Nucleus accumbens (tissue), 56 donors: ENCODE measurements around the gene ZMYND8.
"Not testable (repeated sequence)": the region's sequence is repeated elsewhere in the genome, so short reads cannot be mapped to it uniquely, and the experiment has no call there.

Source experiments
- DNase-seq, 56 donors: peaks; one replicate each; lab custom pipeline; 2025; lab: John Stamatoyannopoulos, UW

The ZMYND8 gene

DNA sequence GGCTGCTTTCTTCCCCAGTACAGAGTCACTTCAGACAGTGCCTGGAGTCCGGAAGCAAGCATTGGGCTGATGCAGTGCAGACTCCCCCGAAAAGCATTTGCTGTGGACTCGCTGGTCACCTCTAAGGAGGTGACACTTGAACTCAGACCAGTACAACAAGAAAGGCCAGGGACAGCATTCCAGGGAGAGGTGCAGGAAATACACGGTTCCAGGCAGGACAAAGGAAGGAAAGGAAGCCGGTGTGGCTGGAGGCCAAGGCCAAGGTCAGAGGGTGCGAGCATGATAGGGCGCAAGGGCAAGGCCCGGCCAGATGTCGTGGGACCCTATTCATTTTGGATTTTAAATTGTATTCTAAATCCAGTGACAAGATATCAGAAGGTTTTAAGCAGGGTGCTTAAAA is 160.9 kb downstream of the ZMYND8 start:
- DNase-seq = no peak

GRCh38 chr20:47191956-47192355 is 164.5 kb downstream of the ZMYND8 start:
- DNase-seq = no peak

- DNase-seq = no peak
These were observed 165.3 kb downstream of the ZMYND8 start for GRCh38 chr20:47191074-47191673.

- no peak for DNase-seq
These were observed 167.4 kb downstream of the ZMYND8 start for GRCh38 chr20:47189060-47189459.

- no peak for DNase-seq
These were observed 168.0 kb downstream of the ZMYND8 start for GRCh38 chr20:47188540-47188939.

DNA sequence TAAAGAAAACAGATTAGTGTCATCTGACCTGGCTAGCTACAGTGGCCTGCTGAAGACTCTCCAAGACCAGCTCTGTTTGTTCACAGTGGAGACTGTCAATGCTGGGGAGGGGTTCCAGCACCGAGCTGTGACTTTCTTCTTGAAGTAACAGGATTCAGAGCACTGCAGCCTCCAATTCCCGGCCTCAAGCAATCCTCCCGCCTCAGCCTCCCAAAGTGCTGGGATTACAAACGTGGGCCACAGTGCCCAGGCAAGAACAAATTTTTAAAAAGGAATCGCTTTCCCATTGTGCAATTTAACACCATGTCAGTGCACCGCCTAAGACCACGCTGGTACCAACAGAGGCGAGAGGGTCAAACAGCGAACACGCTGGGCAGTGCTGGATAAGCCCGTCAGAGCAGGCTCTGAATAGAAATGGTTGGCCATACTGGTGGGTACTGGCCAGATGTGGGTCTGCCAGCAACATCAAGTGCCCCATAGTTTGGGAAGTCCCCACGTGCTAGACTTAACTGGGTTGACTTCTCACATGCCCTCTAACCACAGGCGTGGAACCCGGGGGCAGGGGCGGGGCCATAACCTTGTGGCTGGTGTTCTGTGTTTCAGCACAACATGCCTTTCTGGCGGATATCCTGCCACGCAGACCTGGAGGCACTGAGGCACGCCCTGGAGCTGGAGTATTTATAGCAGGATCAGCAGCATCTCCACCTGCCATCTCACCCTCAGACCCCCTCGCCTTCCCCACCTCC is 168.9 kb downstream of the ZMYND8 start:
- no peak for DNase-seq

DNA sequence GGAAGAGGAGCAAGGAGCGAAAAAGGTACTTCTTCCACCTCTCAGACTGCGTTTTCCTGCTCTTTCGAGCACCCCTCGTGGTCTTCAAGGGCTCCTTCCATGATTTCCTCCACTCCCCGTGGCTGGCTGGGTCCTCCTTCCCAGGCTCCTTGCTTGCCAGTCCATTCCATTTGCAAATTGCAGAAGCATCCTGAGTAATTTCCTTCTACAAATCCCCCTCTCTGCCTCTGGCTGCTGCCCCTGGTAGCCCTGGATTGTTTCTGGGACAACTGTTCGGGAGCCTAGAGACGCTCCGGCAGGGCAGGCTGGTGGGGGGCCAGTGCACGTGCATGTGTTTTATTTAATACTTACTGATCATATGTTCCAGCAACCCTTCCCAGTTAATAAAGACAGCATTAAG is 173.1 kb downstream of the ZMYND8 start:
- no peak for DNase-seq

GRCh38 chr20:47181056-47181862 is 175.2 kb downstream of the ZMYND8 start:
- DNase-seq = peak in 2 of 56 donors; percentile 2 to 4

DNA sequence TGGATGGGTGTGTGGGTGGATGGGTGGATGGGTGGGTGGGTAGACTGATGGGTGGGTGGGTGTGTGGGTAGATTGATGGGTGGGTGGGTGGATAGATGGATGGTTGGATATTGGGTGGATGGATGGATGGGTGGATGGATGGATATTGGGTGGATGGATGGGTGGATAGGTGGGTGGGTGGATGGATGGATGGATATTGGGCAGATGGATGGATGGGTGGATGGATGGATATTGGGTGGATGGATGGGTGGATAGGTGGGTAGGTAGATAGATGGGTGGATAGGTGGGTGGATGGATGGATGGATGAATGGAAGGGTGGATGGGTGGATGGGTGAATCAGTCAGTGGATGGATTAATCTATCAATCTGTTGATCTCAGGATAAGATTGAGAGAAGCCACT is 177.2 kb downstream of the ZMYND8 start:
- no peak for DNase-seq

DNA sequence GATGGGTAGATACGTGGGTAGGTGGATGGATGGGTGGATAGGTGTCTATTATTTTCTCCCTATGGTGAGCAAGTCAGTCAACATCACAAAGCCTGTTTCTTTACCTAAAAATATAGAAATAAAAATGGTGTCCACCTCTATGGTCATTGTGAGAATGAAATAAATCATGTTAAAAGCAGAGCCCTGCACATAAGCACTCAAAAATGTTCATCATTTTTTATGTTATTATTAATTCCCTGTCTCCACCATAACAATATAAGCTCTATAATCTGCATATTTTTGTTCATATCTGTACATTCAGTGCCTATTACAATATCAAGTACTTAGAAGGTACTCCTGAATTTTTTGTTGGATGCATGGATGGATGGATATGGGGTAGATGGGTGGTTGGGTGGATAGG is 177.6 kb downstream of the ZMYND8 start:
- DNase-seq = no peak

DNA sequence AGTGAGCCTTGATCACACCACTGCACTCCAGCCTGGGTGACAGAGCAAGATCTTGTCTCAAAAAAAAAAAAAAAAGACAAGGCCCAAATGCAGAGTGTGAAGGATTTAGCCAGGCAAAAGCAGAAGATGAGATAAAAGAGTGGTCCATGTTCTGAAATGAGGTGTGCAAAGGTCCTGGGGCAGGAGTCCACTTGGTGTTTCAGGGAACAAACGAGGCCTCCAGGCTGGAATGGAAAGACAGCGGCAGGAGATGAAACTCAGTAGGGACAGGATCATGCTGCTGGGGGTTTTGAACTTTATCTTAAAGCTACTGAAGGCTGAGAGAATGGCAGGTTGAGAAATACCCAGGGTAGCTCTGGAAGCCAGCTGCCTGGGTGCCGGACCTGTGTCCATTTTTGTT is 178.2 kb downstream of the ZMYND8 start:
- DNase-seq = no peak

- DNase-seq = not testable (repeated sequence)
These were observed 180.3 kb downstream of the ZMYND8 start for GRCh38 chr20:47176217-47176616.

DNA sequence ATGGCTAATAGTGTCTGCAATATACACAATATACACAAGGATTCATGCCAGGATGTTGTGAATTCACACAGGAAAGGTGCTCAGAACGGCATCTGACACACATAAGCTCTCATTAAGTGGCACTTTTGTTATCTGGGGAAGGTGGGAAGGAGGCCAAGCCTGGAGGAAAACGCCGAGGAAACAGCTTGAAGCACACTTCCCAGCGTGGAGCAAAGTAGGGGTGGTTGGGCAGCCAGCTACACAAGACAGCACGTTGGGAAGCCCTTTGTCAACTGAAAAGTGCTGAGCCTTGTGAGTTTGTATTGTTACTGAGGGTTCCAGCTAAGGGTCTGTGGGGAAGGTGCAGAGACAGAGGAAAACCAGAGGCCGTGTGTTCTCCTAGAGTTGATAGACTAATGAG is 181.0 kb downstream of the ZMYND8 start:
- DNase-seq = no peak

- no peak for DNase-seq
These were observed 181.8 kb downstream of the ZMYND8 start for GRCh38 chr20:47174456-47175243.

DNA sequence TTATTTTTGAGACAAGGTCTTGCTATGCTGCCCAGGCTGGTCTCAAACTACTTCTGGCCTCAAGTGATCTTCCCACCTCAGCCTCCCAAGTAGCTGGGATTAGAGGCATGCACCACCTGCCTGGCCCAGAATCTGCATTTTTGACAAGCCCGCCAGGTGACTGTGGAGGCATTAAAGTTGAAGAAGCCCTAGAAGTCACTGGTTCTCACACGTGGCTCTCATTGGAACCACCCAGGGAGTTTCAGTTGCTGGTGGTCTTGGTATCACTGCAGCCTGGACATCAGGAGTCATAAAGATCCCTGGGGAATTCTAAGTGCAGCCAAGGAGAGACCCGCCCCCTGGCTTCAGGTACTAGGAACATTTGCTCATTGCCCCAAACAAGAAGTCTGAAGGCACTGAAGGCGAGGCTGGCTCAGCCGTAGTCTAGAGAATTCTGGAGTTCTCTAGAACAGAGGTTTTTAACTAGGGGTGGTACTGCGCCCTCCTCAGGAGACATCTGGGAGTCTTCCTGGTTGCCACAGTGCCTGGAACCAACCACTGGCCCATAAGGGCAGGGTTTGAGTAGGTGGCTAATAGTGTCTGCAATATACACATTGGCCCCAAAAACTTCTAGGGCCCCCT is 182.8 kb downstream of the ZMYND8 start:
- DNase-seq = no peak

DNA sequence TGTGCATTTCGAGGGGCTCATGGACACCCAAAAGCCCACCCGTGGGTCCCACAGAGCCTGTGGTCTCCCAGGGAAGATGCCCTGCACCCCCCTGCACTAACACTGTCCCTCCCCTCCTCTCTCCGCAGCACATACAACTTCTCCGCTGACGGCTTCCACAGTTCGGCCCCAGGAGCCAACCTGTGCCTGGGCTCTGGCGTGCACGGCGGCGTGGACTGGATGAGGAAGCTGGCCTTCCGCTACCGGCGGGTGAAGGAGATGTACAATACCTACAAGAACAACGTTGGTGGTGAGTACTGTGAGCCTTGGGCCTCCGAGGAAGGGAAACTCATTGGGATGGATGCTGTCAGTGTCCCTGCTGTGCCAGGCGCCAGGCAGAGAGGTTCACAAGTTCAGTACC is 183.9 kb downstream of the ZMYND8 start:
- DNase-seq = no peak

GRCh38 chr20:47167846-47168245 is 188.7 kb downstream of the ZMYND8 start:
- no peak for DNase-seq

DNA sequence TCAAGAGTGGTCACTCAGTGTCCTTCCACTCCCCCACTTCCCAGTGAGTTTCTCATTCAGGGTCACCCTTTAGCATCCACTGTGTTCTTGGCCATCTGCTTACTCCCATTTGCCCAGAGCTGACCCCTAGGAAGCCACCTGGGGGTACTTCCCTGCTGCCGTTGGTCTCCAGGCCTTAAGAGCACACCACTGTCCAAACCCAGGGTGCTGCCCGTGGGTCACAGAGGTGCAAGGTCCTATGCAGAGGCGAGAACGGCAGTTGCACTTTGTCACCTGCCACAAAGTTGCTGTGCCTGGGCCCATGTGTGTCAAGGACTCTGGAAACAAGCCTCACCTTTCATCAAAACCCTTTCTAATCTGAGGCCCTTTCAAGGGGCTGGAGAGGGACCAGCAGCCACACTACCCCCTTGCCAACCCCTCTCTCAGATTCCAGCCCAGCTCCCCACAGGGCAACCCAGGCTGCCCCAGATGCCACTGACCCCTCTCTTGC is 191.1 kb downstream of the ZMYND8 start:
- DNase-seq = no peak

- DNase-seq = no peak
These were observed 192.4 kb downstream of the ZMYND8 start for GRCh38 chr20:47164140-47164539.

DNA sequence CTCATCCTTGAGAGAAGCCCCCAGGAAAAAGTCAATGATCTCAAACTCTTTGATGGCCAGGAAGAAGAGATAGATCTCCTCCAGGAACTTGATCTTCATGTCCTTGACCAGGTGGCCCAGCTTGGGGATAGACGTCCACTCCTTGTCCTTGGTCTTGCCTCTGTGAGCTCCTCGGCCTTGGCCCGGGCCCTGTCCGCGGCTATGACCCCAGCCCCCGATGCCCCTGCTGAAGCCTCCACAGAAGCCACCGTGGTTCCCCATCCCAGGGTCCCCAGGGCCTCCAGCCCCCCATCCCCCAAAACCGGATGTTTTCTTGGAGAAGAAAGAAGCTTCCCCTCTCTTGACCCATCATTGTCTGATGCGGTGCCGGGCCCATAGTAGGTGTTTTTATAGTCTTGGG is 195.1 kb downstream of the ZMYND8 start:
- DNase-seq = no peak
